SK-N-SH treated with all-trans-retinoic acid at 6 μM for 48 hours (cell line): Measurements from ENCODE around the gene DHRS3.

Source experiments
- ATAC-seq: fragments of 200-7000 bp; cut with Tn5 transposase; 3 replicates; pipeline ENCODE4 v1.9.1; 2020; ENCODE audit warnings: mild to moderate bottlenecking, moderate library complexity
- ARNTL ChIP-seq: fragments of 450-650 bp; formaldehyde crosslinking; IDR thresholded peaks from 2 replicates; pipeline ENCODE4 v1.5.0; 2020; ENCODE audit warnings: low read depth, mild to moderate bottlenecking, moderate library complexity, borderline replicate concordance
- BACH2 ChIP-seq: fragments of 250-450 bp; sonication (Bioruptor Pico); IDR thresholded peaks from 2 replicates; pipeline ENCODE4 v1.9.0; 2021; ENCODE audit warnings: mild to moderate bottlenecking, borderline replicate concordance
- CSDC2 ChIP-seq: fragments of 250-450 bp; sonication (Bioruptor Pico); IDR thresholded peaks from 2 replicates; pipeline ENCODE4 v1.5.0; 2020; ENCODE audit warnings: mild to moderate bottlenecking, moderate library complexity
- CSRNP3 ChIP-seq: fragments of 250-450 bp; sonication (Bioruptor Pico); IDR thresholded peaks from 2 replicates; pipeline ENCODE4 v1.5.1; 2021; ENCODE audit warnings: mild to moderate bottlenecking, moderate library complexity
- ESRRG ChIP-seq: fragments of 250-450 bp; sonication (Bioruptor Pico); IDR thresholded peaks from 2 replicates; pipeline ENCODE4 v1.6.1; 2021; ENCODE audit warnings: mild to moderate bottlenecking
- GLIS3 ChIP-seq: fragments of 250-450 bp; sonication (Bioruptor Pico); IDR thresholded peaks from 2 replicates; pipeline ENCODE4 v1.5.0; 2020; ENCODE audit warnings: mild to moderate bottlenecking, moderate library complexity
- ISL1 ChIP-seq: fragments of 250-450 bp; sonication (Bioruptor Pico); IDR thresholded peaks from 2 replicates; pipeline ENCODE4 v2.1.2; 2022; ENCODE audit warnings: mild to moderate bottlenecking, moderate library complexity
- OSR1 ChIP-seq: fragments of 250-450 bp; sonication (Bioruptor Pico); IDR thresholded peaks from 2 replicates; pipeline ENCODE4 v1.8.0; 2022; ENCODE audit warnings: moderate library complexity, mild to moderate bottlenecking, inconsistent platforms
- TCF4 ChIP-seq: fragments of 250-450 bp; sonication (Bioruptor Pico); IDR thresholded peaks from 2 replicates; pipeline ENCODE4 v1.8.0; 2021; ENCODE audit warnings: mild to moderate bottlenecking, moderate library complexity, borderline replicate concordance
- ZC3H10 ChIP-seq: fragments of 250-450 bp; sonication (Bioruptor Pico); IDR thresholded peaks from 2 replicates; pipeline ENCODE4 v1.5.1; 2021; ENCODE audit warnings: mild to moderate bottlenecking, moderate library complexity
- ZFP3 ChIP-seq: fragments of 250-450 bp; sonication (Bioruptor Pico); IDR thresholded peaks from 2 replicates; pipeline ENCODE4 v1.5.0; 2020; ENCODE audit warnings: mild to moderate bottlenecking, moderate library complexity
- ZFP30 ChIP-seq: fragments of 450-650 bp; formaldehyde crosslinking; IDR thresholded peaks from 2 replicates; pipeline ENCODE4 v1.5.0; 2022; ENCODE audit warnings: mild to moderate bottlenecking, moderate library complexity
- ZNF8 ChIP-seq: fragments of 450-650 bp; formaldehyde crosslinking; IDR thresholded peaks from 2 replicates; pipeline ENCODE4 v1.5.0; 2020; ENCODE audit warnings: mild to moderate bottlenecking, moderate library complexity
- TF ChIP-seq, protein P1 (sequence below): fragments of 250-450 bp; sonication (Bioruptor Pico); IDR thresholded peaks from 2 replicates; pipeline ENCODE4 v1.5.0; 2020; ENCODE audit warnings: mild to moderate bottlenecking, moderate library complexity
- TF ChIP-seq, protein P2 (sequence below): fragments of 250-450 bp; sonication (Bioruptor Pico); IDR thresholded peaks from 2 replicates; pipeline ENCODE4 v1.8.0; 2021; ENCODE audit warnings: low read depth, mild to moderate bottlenecking, moderate library complexity, borderline replicate concordance

Gene DHRS3

DNA sequence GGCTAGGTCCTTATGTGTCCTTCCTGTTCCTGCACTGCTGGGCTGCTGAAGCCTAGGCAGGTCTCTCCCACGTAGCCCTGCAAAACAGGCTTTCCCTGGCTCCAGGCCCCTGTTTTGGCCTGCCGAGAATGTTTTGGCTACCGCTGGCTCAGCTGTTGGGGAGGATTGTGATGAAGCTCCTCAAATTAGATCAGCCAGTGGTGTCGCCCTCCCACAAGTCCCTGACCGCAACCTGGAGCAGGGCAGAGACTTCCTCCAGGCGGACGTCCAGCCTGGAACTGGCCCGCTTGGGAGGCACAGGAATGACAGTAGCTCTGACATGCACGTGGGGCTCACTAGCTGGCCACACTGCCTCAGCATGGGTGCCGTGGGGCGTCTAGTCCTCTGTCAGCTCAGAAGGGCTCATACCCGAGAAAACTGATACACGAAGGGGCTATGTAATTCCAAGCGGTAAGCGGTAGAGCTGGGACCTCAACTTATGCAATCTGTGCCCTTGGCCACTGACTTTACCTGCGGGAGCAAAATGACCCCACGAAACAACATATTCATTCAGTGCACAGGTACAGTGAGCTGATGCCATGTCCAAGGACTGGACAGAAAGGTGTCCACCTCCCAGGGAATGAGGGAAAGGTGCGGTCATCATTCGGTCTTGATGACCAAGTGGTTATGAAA is 26.6 kb downstream of the DHRS3 start (continued):
- TF ChIP-seq ESRRG (CRISPR knock-in tag) (no peak), CSDC2 (no peak), TCF4 (CRISPR knock-in tag) (no peak), ARNTL (CRISPR knock-in tag) (no peak), OSR1 (CRISPR knock-in tag) (no peak)

DNA sequence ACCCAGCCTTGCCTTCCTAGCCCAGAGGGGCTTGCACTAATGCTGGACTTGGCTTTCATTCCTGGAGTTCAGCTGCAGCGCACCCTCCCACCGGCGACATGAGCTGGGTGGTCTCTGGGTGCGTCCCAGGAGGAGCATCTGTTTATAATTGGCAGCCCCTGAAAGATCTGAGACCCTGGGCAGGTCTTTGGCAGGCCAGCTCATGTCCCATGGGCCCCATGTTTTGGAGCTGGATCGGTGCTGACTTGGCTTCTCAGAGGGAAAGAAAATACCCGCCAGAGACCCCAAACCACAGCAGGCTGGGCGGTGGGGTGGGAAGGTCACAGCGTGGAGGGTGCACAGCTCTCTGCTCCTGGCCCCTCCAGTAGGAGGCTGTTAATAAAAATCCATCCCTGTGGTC is 29.3 kb downstream of the DHRS3 start:
- no peak for ATAC-seq
- TF ChIP-seq ZNF8 (CRISPR knock-in tag) (no peak), BACH2 (CRISPR knock-in tag) (no peak), ZC3H10 (CRISPR knock-in tag) (no peak), ARNTL (CRISPR knock-in tag) (no peak), GLIS3 (CRISPR knock-in tag) (no peak), ESRRG (CRISPR knock-in tag) (no peak), CSRNP3 (CRISPR knock-in tag) (no peak), ZFP30 (CRISPR knock-in tag) (no peak), ISL1 (CRISPR knock-in tag) (no peak), TCF4 (CRISPR knock-in tag) (no peak)
- TF ChIP-seq, protein P1, sequence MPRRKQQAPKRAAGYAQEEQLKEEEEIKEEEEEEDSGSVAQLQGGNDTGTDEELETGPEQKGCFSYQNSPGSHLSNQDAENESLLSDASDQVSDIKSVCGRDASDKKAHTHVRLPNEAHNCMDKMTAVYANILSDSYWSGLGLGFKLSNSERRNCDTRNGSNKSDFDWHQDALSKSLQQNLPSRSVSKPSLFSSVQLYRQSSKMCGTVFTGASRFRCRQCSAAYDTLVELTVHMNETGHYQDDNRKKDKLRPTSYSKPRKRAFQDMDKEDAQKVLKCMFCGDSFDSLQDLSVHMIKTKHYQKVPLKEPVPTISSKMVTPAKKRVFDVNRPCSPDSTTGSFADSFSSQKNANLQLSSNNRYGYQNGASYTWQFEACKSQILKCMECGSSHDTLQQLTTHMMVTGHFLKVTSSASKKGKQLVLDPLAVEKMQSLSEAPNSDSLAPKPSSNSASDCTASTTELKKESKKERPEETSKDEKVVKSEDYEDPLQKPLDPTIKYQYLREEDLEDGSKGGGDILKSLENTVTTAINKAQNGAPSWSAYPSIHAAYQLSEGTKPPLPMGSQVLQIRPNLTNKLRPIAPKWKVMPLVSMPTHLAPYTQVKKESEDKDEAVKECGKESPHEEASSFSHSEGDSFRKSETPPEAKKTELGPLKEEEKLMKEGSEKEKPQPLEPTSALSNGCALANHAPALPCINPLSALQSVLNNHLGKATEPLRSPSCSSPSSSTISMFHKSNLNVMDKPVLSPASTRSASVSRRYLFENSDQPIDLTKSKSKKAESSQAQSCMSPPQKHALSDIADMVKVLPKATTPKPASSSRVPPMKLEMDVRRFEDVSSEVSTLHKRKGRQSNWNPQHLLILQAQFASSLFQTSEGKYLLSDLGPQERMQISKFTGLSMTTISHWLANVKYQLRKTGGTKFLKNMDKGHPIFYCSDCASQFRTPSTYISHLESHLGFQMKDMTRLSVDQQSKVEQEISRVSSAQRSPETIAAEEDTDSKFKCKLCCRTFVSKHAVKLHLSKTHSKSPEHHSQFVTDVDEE (CRISPR knock-in tag) = no peak

- TF ChIP-seq ZFP3 (CRISPR knock-in tag) (peak; percentile 100), CSRNP3 (CRISPR knock-in tag) (no peak)
- no peak for ATAC-seq
Measured at GRCh38 chr1:12587981-12588640, 29.9 kb downstream of the DHRS3 start.

- ATAC-seq = no peak
Measured at GRCh38 chr1:12585951-12586942, 31.8 kb downstream of the DHRS3 start.

More at GRCh38 chr1:12585951-12586942, 31.8 kb downstream of the DHRS3 start:
- TF ChIP-seq, protein P2, sequence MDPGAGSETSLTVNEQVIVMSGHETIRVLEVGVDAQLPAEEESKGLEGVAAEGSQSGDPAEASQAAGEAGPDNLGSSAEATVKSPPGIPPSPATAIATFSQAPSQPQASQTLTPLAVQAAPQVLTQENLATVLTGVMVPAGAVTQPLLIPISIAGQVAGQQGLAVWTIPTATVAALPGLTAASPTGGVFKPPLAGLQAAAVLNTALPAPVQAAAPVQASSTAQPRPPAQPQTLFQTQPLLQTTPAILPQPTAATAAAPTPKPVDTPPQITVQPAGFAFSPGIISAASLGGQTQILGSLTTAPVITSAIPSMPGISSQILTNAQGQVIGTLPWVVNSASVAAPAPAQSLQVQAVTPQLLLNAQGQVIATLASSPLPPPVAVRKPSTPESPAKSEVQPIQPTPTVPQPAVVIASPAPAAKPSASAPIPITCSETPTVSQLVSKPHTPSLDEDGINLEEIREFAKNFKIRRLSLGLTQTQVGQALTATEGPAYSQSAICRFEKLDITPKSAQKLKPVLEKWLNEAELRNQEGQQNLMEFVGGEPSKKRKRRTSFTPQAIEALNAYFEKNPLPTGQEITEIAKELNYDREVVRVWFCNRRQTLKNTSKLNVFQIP (CRISPR knock-in tag) = no peak
- peak; percentile 37; the same call in 1 of the 2 replicates for TF ChIP-seq GLIS3 (CRISPR knock-in tag)
